Measurements from ENCODE around the gene TMEM259. TPM values are rescaled to one million over a fixed set of nuclear protein-coding genes. Genes with fewer than 3 reads are reported as not detected.

TMEM259 gene
- total and polyA plus RNA-seq, 8 donors: 74.2 to 154 (median 101) TPM

GRCh38 chr19:1055886-1056620 lies 35.1 kb upstream of the TMEM259 start:
- no peak overlapping the region for H3K4me3 ChIP-seq
- no peak for TF ChIP-seq CTCF (IDR thresholded peaks at IDR 0.05)
- no peak overlapping the region for H3K27ac ChIP-seq
- DNase-seq (no peak), ATAC-seq (no peak)
- H3K27me3 ChIP-seq: no peaks in the 10 kb centered on the region
- H3K4me1 ChIP-seq: no peaks in the 10 kb centered on the region
- intact Hi-C loops (cut with DNase I): no loop called here
- H3K9me3 ChIP-seq: peaks cover 0 to 31% of the 10 kb centered on the region in 2 donors
- peaks cover 0 to 61% of the 10 kb centered on the region in 2 donors for H3K36me3 ChIP-seq

GRCh38 chr19:1055028-1055425 lies 34.1 kb upstream of the TMEM259 start:
- intact Hi-C loops (cut with DNase I): no loop called here
- no peak overlapping the region for H3K4me3 ChIP-seq
- no peak overlapping the region for H3K27ac ChIP-seq
- ATAC-seq (no peak), DNase-seq (peak in 1 of 4 donors; percentile 61)
- no peaks in the 10 kb centered on the region for H3K4me1 ChIP-seq
- no peak for TF ChIP-seq CTCF (IDR thresholded peaks at IDR 0.05)
- H3K27me3 ChIP-seq: no peaks in the 10 kb centered on the region
- H3K9me3 ChIP-seq: peaks cover 0 to 31% of the 10 kb centered on the region in 2 donors
- H3K36me3 ChIP-seq: peaks cover 0 to 61% of the 10 kb centered on the region in 2 donors

- H3K4me3 ChIP-seq: no peak overlapping the region
- H3K36me3 ChIP-seq: peaks cover 0 to 56% of the 10 kb centered on the region in 2 donors
- no peak overlapping the region for H3K27ac ChIP-seq
- TF ChIP-seq CTCF (IDR thresholded peaks at IDR 0.05): no peak
- H3K9me3 ChIP-seq: peaks cover 0 to 31% of the 10 kb centered on the region in 2 donors
- peak in 1 of 4 donors; percentile 61 for DNase-seq
- H3K27me3 ChIP-seq: no peaks in the 10 kb centered on the region
- H3K4me1 ChIP-seq: no peaks in the 10 kb centered on the region
- ATAC-seq: no peak
- intact Hi-C loops (cut with DNase I): no loop called here
Measured at GRCh38 chr19:1054102-1055027, 33.4 kb upstream of the TMEM259 start.

- H3K36me3 ChIP-seq: peaks cover 0 to 50% of the 10 kb centered on the region in 2 donors
- peaks cover 0 to 23% of the 10 kb centered on the region in 2 donors for H3K9me3 ChIP-seq
Measured at GRCh38 chr19:1053176-1054101, 32.5 kb upstream of the TMEM259 start.

More at GRCh38 chr19:1053176-1054101, 32.5 kb upstream of the TMEM259 start:
- TF ChIP-seq CTCF (IDR thresholded peaks at IDR 0.05): no peak
- Histone ChIP-seq H3K27ac (no peak overlapping the region), H3K27me3 (no peaks in the 10 kb centered on the region), H3K4me3 (no peak overlapping the region), H3K4me1 (no peaks in the 10 kb centered on the region)
- DNase-seq (peak in 1 of 4 donors; percentile 58), ATAC-seq (no peak)
- intact Hi-C loops (cut with DNase I): no loop called here
